Osteoblast (primary cell): ENCODE data around the gene PPP2R5C. TPM values are rescaled to one million over a fixed set of nuclear protein-coding genes. Genes with fewer than 3 reads are reported as not detected.
A peak's percentile ranks its signal among the peaks of the same experiment; 100 is the strongest.

Experiments
- DNase-seq: peaks from one replicate; pipeline ENCODE4 v3.0.0; 2011; ENCODE audit warnings: low spot score, mixed read lengths; ENCODE audit not compliant: insufficient read length; ENCODE audit errors: missing footprints
- H2AFZ ChIP-seq: 2 replicates; pipeline ENCODE4 v1.6.0; 2011; ENCODE audit warnings: mild to moderate bottlenecking, low read length
- H3K27ac ChIP-seq: 2 replicates; pipeline ENCODE4 v1.5.1; 2011; ENCODE audit warnings: mild to moderate bottlenecking, low read depth, low read length, moderate library complexity
- H3K27me3 ChIP-seq: 2 replicates; pipeline ENCODE4 v1.6.0; 2012; ENCODE audit warnings: mild to moderate bottlenecking, control low read depth, inconsistent platforms, low read length, moderate library complexity; ENCODE audit not compliant: insufficient read depth
- H3K36me3 ChIP-seq: 2 replicates; pipeline ENCODE4 v1.5.1; 2011; ENCODE audit warnings: mild to moderate bottlenecking, low read length, control low read depth, moderate library complexity; ENCODE audit not compliant: insufficient read depth
- H3K4me1 ChIP-seq: 2 replicates; pipeline ENCODE4 v1.5.1; 2011; ENCODE audit warnings: mild to moderate bottlenecking, low read length, control low read depth, moderate library complexity; ENCODE audit not compliant: insufficient read depth
- H3K4me2 ChIP-seq: 2 replicates; pipeline ENCODE4 v1.6.0; 2011; ENCODE audit warnings: mild to moderate bottlenecking, low read length; ENCODE audit not compliant: insufficient read depth
- H3K4me3 ChIP-seq: fragments of 200-600 bp; sonication (generic); 3 replicates; pipeline ENCODE4 v1.5.1; 2012; ENCODE audit warnings: mild to moderate bottlenecking, low read length, inconsistent platforms; ENCODE audit not compliant: insufficient read depth
- H3K79me2 ChIP-seq: 2 replicates; pipeline ENCODE4 v1.6.0; 2012; ENCODE audit warnings: mild to moderate bottlenecking, low read length, control low read depth, inconsistent platforms; ENCODE audit not compliant: insufficient read depth
- H3K9me3 ChIP-seq: 2 replicates; pipeline ENCODE4 v1.5.1; 2011; ENCODE audit warnings: low read depth, low read length, control low read depth
- H4K20me1 ChIP-seq: 2 replicates; pipeline ENCODE4 v1.6.0; 2012; ENCODE audit warnings: mild to moderate bottlenecking, low read length, control low read depth; ENCODE audit not compliant: insufficient read depth
- total RNA-seq: library from RNA; depleted of rRNA; stranded (reverse); fragments of >200 nt; gene quantifications from 2 replicates; pipeline ENCODE4 v1.2.3, GENCODE V29; 2012
- TF ChIP-seq, protein P1 (sequence below): IDR thresholded peaks from 2 replicates; pipeline ENCODE4 v1.5.1; 2011; ENCODE audit warnings: mild to moderate bottlenecking, low read depth, low read length, moderate library complexity; ENCODE audit errors: extremely low read depth

The PPP2R5C gene
- total RNA-seq, 1 donor = 101 TPM

DNA sequence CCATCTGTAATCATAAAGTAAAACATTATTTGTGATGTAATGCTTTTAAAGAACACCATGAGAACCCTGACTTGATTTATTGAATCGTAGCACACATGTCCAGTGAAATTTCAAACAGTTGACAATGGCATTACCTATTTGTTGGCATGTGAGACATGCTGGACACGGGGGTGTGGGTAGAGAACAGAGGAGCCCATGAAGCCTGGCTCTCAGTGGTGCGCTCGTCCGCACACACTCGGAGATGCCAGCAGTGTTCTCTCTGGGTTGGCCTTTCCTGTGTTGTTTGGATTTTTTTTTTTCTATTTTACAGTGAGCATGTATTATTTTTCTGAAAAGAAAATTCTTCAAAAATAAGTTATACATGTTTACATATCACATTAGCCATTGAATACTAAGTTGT is 78.2 kb downstream of the PPP2R5C start:
- H3K4me2 ChIP-seq = no peak overlapping the region
- peaks cover 53% of the 10 kb centered on the region for H4K20me1 ChIP-seq
- H3K4me3 ChIP-seq = no peak overlapping the region
- H3K36me3 ChIP-seq = no peaks in the 10 kb centered on the region
- no peaks in the 10 kb centered on the region for H3K9me3 ChIP-seq
- DNase-seq = no peak
- H3K27ac ChIP-seq = no peak overlapping the region
- TF ChIP-seq, protein P1, sequence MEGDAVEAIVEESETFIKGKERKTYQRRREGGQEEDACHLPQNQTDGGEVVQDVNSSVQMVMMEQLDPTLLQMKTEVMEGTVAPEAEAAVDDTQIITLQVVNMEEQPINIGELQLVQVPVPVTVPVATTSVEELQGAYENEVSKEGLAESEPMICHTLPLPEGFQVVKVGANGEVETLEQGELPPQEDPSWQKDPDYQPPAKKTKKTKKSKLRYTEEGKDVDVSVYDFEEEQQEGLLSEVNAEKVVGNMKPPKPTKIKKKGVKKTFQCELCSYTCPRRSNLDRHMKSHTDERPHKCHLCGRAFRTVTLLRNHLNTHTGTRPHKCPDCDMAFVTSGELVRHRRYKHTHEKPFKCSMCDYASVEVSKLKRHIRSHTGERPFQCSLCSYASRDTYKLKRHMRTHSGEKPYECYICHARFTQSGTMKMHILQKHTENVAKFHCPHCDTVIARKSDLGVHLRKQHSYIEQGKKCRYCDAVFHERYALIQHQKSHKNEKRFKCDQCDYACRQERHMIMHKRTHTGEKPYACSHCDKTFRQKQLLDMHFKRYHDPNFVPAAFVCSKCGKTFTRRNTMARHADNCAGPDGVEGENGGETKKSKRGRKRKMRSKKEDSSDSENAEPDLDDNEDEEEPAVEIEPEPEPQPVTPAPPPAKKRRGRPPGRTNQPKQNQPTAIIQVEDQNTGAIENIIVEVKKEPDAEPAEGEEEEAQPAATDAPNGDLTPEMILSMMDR = no peak
- peaks cover 88% of the 10 kb centered on the region for H3K79me2 ChIP-seq
- H3K27me3 ChIP-seq = no peaks in the 10 kb centered on the region
- H2AFZ ChIP-seq = no peak overlapping the region
- H3K4me1 ChIP-seq = peaks cover 19% of the 10 kb centered on the region

DNA sequence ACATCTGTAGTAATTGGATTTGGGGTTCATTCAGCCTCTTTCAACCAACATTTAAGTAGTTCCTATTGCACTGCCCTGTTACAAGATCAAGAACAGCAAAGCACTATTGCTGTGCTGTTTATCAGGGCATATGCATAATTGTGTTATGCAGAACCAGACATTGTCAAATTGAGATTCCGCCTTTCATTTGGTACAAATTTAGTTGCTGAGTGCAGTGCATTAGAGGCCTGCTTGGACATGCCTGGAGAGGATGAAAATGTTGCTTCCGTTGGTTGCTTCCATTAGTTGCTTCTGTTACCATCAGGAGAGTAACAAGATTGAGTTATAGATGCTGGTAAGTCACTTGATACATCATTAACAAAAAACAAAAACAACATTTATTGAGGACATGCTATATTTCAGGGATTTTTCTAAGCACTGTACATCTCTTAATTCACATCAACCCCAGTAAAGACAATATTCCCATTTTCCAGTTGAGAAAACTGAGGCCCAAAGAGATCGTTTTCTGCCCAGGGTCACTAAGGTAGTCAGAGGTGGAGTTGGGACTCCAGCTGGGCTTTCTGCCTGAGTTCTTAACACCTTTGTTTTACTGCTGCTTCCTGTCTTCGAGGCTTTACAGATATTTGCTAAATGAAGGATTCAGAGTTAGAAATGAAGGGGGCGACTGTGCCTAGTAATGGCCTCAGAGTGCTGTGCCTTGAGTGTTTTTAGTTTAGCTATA is 79.3 kb downstream of the PPP2R5C start:
- H2AFZ ChIP-seq = no peak overlapping the region
- H4K20me1 ChIP-seq = peaks cover 47% of the 10 kb centered on the region
- peaks cover 88% of the 10 kb centered on the region for H3K79me2 ChIP-seq
- H3K27me3 ChIP-seq = no peaks in the 10 kb centered on the region
- peaks cover 8% of the 10 kb centered on the region for H3K4me1 ChIP-seq
- H3K4me3 ChIP-seq = no peak overlapping the region
- no peak for DNase-seq
- TF ChIP-seq, protein P1 = no peak
- H3K9me3 ChIP-seq = no peaks in the 10 kb centered on the region
- no peaks in the 10 kb centered on the region for H3K36me3 ChIP-seq
- no peak overlapping the region for H3K4me2 ChIP-seq
- no peak overlapping the region for H3K27ac ChIP-seq

DNA sequence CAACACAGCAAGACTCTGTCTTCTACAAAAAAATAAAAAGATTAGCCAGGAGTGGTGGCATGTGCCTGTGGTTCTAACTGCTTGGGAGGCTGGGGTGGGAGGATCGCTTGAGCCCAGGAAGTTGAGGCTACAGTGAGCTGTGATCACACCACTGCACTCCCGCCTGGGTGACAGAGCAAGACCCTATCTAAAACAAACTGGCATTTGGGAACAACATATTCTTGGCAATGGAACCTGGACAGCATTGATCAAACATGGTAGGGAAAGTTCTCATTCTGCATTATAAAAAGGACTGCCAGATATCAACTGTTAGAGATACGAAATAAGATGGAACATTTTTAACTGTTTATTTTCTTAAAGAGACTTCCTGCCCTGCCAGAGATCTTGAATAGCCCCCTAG is 81.5 kb downstream of the PPP2R5C start:
- Histone ChIP-seq H3K4me2 (no peak overlapping the region), H2AFZ (no peak overlapping the region), H3K27me3 (no peaks in the 10 kb centered on the region), H3K9me3 (no peaks in the 10 kb centered on the region), H4K20me1 (peaks cover 36% of the 10 kb centered on the region), H3K36me3 (no peaks in the 10 kb centered on the region), H3K4me3 (no peak overlapping the region), H3K4me1 (no peaks in the 10 kb centered on the region), H3K79me2 (peaks cover 95% of the 10 kb centered on the region), H3K27ac (no peak overlapping the region)
- DNase-seq = no peak
- TF ChIP-seq, protein P1 = no peak

DNA sequence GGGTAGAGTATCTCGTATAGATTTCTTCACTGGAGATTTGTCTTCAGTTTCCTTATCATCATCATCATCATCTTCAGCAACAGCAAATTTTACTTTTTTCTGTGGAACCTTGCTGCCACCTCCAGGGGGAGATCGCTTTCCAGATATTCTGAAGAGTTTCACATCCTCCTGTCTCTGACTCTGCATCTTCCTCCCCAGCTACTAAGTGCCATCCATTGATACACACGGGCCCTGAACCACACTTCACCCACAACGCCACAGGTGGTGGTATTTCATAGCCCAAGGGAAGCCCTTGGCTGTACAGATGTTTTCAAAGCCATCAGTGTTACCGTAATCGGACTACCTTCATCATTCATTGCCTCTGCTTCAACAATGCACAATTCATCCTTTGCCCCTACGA is 82.2 kb downstream of the PPP2R5C start:
- H3K79me2 ChIP-seq = peaks cover 94% of the 10 kb centered on the region

More for the DNA sequence above, 82.2 kb downstream of the PPP2R5C start:
- Histone ChIP-seq H3K27me3 (no peaks in the 10 kb centered on the region), H3K36me3 (no peaks in the 10 kb centered on the region), H3K4me2 (no peak overlapping the region), H4K20me1 (peaks cover 33% of the 10 kb centered on the region), H3K9me3 (no peaks in the 10 kb centered on the region), H3K4me1 (no peaks in the 10 kb centered on the region), H3K27ac (no peak overlapping the region), H3K4me3 (no peak overlapping the region), H2AFZ (no peak overlapping the region)
- peak; percentile 81 for DNase-seq
- TF ChIP-seq, protein P1 = peak; percentile 45
